GM12874 (cell line): ENCODE results near the gene RPUSD2.

Experiments used
- TF ChIP-seq, protein P1 (sequence below): IDR thresholded peaks from 2 replicates; pipeline ENCODE4 v1.5.1; 2011; ENCODE audit warnings: low read depth, mild to moderate bottlenecking, control low read depth, low read length, moderate library complexity; ENCODE audit not compliant: insufficient read depth

The RPUSD2 gene

DNA sequence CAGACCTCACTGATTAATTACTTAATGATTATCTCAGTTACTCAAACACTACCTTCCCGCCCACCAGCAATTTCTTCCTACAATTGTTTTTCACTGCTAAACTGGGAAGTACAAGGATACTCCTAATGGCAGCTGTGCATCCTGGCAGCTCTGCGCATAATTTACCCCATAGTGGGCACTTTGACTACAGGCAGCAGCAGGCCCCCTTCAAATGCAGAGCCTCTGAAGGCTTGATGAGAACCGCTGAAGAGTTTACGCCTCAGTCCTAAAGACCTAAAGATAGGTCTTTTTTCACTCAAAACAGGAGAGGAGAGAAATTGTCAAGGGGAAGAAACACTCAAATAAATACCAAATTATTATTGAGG, 15.0 kb upstream of the RPUSD2 start:
- TF ChIP-seq, protein P1, sequence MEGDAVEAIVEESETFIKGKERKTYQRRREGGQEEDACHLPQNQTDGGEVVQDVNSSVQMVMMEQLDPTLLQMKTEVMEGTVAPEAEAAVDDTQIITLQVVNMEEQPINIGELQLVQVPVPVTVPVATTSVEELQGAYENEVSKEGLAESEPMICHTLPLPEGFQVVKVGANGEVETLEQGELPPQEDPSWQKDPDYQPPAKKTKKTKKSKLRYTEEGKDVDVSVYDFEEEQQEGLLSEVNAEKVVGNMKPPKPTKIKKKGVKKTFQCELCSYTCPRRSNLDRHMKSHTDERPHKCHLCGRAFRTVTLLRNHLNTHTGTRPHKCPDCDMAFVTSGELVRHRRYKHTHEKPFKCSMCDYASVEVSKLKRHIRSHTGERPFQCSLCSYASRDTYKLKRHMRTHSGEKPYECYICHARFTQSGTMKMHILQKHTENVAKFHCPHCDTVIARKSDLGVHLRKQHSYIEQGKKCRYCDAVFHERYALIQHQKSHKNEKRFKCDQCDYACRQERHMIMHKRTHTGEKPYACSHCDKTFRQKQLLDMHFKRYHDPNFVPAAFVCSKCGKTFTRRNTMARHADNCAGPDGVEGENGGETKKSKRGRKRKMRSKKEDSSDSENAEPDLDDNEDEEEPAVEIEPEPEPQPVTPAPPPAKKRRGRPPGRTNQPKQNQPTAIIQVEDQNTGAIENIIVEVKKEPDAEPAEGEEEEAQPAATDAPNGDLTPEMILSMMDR, result no peak

GRCh38 chr15:40555876-40556275, 13.2 kb upstream of the RPUSD2 start:
- TF ChIP-seq, protein P1, result no peak

DNA sequence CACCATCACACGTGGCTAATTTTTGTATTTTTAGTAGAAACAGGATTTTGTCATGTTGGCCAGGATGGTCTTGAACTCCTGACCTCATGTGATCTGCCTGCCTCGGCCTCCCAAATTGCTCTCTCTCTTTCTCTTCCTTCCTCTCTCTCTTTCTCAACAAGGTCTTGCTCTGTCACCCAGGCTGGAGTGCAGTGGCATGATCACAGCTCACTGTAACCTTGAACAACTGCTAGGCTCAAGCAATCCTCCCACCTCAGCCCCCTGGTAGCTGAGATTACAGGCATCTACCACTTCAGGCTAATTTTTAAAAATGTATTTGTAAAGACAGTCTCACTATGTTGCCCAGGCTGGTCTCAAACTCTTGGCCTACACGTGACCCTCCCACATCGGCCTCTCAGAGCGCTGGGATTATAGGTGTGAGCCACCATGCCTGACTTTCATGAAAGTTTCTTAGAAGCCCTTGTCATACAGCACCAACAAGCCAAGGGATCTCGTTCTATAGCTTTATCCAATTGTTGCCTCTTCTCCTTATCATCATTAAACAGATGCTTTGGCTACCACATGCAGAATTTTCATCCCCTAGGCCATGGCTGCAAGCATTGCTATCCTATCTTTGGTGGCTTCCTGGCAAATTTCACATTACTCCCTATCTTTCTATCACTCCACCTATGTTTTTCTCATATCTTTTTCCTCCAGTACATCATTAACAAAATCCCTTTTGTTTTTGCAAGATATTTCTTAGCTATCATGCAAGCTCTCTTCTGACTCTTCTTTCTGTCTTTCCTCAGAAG, 10.0 kb upstream of the RPUSD2 start:
- TF ChIP-seq, protein P1, result no peak

DNA sequence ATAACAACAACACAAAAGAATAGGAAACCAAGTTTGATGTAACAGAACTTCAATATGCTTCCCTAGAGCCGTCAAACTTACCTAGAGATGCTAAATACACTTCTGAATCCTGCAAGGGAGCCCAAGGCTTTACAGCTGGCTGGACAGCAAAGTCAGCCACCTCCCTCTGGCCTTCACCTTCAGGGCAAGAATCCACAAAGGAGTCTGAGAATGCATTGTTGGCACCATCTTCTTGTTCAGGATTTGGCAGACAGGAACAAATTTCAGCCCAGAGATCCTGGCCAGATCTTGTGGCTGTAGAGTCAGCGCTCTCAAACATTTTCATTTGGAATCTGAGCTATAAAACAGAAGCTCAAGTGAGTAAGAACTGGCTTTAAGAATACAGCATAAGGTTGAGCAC, 6.4 kb upstream of the RPUSD2 start:
- TF ChIP-seq, protein P1, result no peak

GRCh38 chr15:40563426-40563825, 5.7 kb upstream of the RPUSD2 start:
- TF ChIP-seq, protein P1, result no peak

- TF ChIP-seq, protein P1, result no peak
These were observed 4.3 kb upstream of the RPUSD2 start, which contains the start of gene CCDC32 for GRCh38 chr15:40564591-40565332. CCDC32 (minus strand) TSS chr15:40565042; CDS start chr15:40563015, 2,027 bp downstream.
